HFFc6 (cell line): ENCODE data around the gene ASIC2. TPM values are rescaled to one million over a fixed set of nuclear protein-coding genes. Genes with fewer than 3 reads are reported as not detected.

Experiments used
- DNase-seq: peaks from one replicate; pipeline ENCODE4 v3.0.0-alpha.2; 2018
- H3K27ac Mint-ChIP-seq: 2 replicates; pipeline ENCODE4 v1.8.0; 2020; ENCODE audit warnings: mild to moderate bottlenecking, mixed read lengths
- H3K27me3 Mint-ChIP-seq: 2 replicates; pipeline ENCODE4 v1.8.0; 2021; ENCODE audit warnings: mild to moderate bottlenecking, moderate library complexity, mixed read lengths; ENCODE audit not compliant: insufficient read depth
- H3K36me3 Mint-ChIP-seq: 2 replicates; pipeline ENCODE4 v1.8.0; 2021; ENCODE audit warnings: low read depth, mixed read lengths
- H3K4me1 Mint-ChIP-seq: 2 replicates; pipeline ENCODE4 v1.8.0; 2020; ENCODE audit warnings: low read depth, mixed read lengths
- H3K4me3 Mint-ChIP-seq: 2 replicates; pipeline ENCODE4 v1.8.0; 2020; ENCODE audit warnings: mild to moderate bottlenecking, moderate library complexity, mixed read lengths
- H3K9me3 Mint-ChIP-seq: 2 replicates; pipeline ENCODE4 v1.8.0; 2020; ENCODE audit warnings: mild to moderate bottlenecking, mixed read lengths
- CTCF ChIP-seq: fragments of 200-600 bp; sonication (generic); IDR thresholded peaks from 2 replicates; pipeline ENCODE4 v1.5.0; 2021; ENCODE audit warnings: antibody characterized with exemption, mild to moderate bottlenecking
- total RNA-seq, 6 experiments: library from RNA; stranded (reverse); fragmentation: NEBNext Ultra II Directional; extraction: Animal tissue kit (Norgen Biotek cat#: 25700); gene quantifications; 2 replicates in 1 of 6; 3 replicates in 5 of 6; pipeline ENCODE4 v1.2.3, GENCODE V29; 2021

ASIC2 gene
- total RNA-seq, 6 experiments from 2014 or later, result not detected

- Mint-ChIP-seq H3K4me3 (no peak overlapping the region), H3K36me3 (no peaks in the 10 kb centered on the region), H3K9me3 (no peaks in the 10 kb centered on the region; the same call in 1 of the 2 replicates), H3K27ac (no peak overlapping the region), H3K4me1 (peaks cover 5% of the 10 kb centered on the region), H3K27me3 (peaks cover 10% of the 10 kb centered on the region)
- no peak for TF ChIP-seq CTCF
- DNase-seq, result no peak
Measured at GRCh38 chr17:33007186-33007585, 285.9 kb downstream of the ASIC2 start.

GRCh38 chr17:33002246-33002645 is 290.8 kb downstream of the ASIC2 start:
- H3K36me3 Mint-ChIP-seq, result no peaks in the 10 kb centered on the region
- no peak overlapping the region for H3K4me3 Mint-ChIP-seq
- no peaks in the 10 kb centered on the region; the same call in 1 of the 2 replicates for H3K9me3 Mint-ChIP-seq
- no peak for DNase-seq
- no peak overlapping the region for H3K27ac Mint-ChIP-seq
- peaks cover 14% of the 10 kb centered on the region for H3K27me3 Mint-ChIP-seq
- TF ChIP-seq CTCF, result no peak
- peaks cover 10% of the 10 kb centered on the region for H3K4me1 Mint-ChIP-seq

DNA sequence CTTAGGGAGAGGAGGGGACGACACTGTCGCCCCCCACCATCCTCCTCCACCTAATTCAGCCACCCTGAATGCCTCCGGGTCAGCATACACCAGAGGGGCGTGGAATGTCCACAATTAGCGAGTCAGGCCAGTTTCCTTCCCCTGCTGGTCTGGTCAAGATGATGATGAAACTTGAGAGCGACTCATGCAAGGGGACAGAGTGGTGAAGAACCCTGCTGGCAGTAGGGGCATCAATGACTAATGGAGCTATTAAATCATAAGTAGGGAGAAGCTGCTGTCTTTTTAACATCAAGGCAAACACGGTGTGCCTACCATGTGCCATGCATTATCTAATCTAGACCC is 294.2 kb downstream of the ASIC2 start:
- TF ChIP-seq CTCF, result no peak
- DNase-seq, result peak; percentile 78
- Mint-ChIP-seq H3K4me1 (peaks cover 10% of the 10 kb centered on the region), H3K27ac (peak overlapping the region; percentile 79; the same call in 1 of the 2 replicates), H3K4me3 (peak overlapping the region; percentile 81), H3K9me3 (no peaks in the 10 kb centered on the region), H3K27me3 (peaks cover 11% of the 10 kb centered on the region), H3K36me3 (no peaks in the 10 kb centered on the region)

DNA sequence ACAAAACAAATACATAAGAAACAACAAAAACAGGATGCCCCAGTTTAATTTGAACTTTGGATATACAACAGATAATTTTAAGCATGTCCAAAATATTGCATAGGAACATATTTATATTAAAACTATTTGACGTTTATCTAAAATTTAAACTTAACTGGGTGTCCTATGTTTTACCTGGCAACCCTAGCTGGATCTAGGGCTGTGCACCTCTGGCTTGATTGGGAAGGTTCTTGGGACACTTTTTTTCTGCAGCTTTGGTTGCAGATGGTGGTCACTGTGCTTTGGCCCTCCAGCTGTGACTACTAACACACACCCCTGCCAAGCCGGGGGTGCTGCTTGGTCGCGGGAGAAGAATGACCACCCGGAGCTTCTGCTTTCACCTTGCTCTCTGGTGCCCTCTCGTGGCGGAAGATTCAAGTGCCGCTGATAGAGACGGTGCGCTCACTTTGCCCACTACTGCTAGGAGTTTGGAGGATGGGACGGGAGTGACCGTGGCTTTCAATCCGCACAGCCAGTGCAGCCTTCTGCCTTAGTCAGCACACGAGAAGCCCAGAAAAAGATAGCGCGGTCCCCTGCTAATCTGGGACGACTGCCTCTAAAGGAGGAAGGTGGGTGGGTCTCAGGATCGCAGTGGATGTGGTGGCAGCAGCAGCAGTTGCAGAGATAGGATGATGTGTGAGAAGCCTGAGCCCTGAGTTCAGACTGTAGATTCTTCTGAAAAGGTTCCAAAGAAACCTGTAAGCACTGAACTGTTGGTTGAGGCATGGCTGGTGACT is 294.8 kb downstream of the ASIC2 start:
- peak overlapping the region; percentile 79; the same call in 1 of the 2 replicates for H3K27ac Mint-ChIP-seq
- H3K27me3 Mint-ChIP-seq, result peaks cover 11% of the 10 kb centered on the region

GRCh38 chr17:32995416-32996045 is 297.6 kb downstream of the ASIC2 start:
- peaks cover 18% of the 10 kb centered on the region for H3K27me3 Mint-ChIP-seq
- TF ChIP-seq CTCF, result no peak
- no peak overlapping the region for H3K27ac Mint-ChIP-seq
- H3K36me3 Mint-ChIP-seq, result no peaks in the 10 kb centered on the region
- H3K9me3 Mint-ChIP-seq, result no peaks in the 10 kb centered on the region; the same call in 1 of the 2 replicates
- peaks cover 10% of the 10 kb centered on the region for H3K4me1 Mint-ChIP-seq
- H3K4me3 Mint-ChIP-seq, result no peak overlapping the region
- DNase-seq, result no peak

More for the DNA sequence above, 294.8 kb downstream of the ASIC2 start:
- Mint-ChIP-seq H3K4me1 (peaks cover 10% of the 10 kb centered on the region), H3K9me3 (no peaks in the 10 kb centered on the region), H3K36me3 (no peaks in the 10 kb centered on the region), H3K4me3 (peak overlapping the region; percentile 81)
- DNase-seq, result peak; percentile 70
- TF ChIP-seq CTCF, result peak; percentile 94
